HFFc6 (cell line): ENCODE data around the gene MVB12B. TPM values are rescaled to one million over a fixed set of nuclear protein-coding genes. Genes with fewer than 3 reads are reported as not detected.
A peak's percentile ranks its signal among the peaks of the same experiment; 100 is the strongest.

Experiments used
- DNase-seq: peaks from one replicate; pipeline ENCODE4 v3.0.0-alpha.2; 2018
- H3K27ac Mint-ChIP-seq: 2 replicates; pipeline ENCODE4 v1.8.0; 2020; ENCODE audit warnings: mild to moderate bottlenecking, mixed read lengths
- H3K27me3 Mint-ChIP-seq: 2 replicates; pipeline ENCODE4 v1.8.0; 2021; ENCODE audit warnings: mild to moderate bottlenecking, moderate library complexity, mixed read lengths; ENCODE audit not compliant: insufficient read depth
- H3K36me3 Mint-ChIP-seq: 2 replicates; pipeline ENCODE4 v1.8.0; 2021; ENCODE audit warnings: low read depth, mixed read lengths
- H3K4me1 Mint-ChIP-seq: 2 replicates; pipeline ENCODE4 v1.8.0; 2020; ENCODE audit warnings: low read depth, mixed read lengths
- H3K4me3 Mint-ChIP-seq: 2 replicates; pipeline ENCODE4 v1.8.0; 2020; ENCODE audit warnings: mild to moderate bottlenecking, moderate library complexity, mixed read lengths
- H3K9me3 Mint-ChIP-seq: 2 replicates; pipeline ENCODE4 v1.8.0; 2020; ENCODE audit warnings: mild to moderate bottlenecking, mixed read lengths
- total RNA-seq, 6 experiments: library from RNA; stranded (reverse); fragmentation: NEBNext Ultra II Directional; extraction: Animal tissue kit (Norgen Biotek cat#: 25700); gene quantifications; 2 replicates in 1 of 6; 3 replicates in 5 of 6; pipeline ENCODE4 v1.2.3, GENCODE V29; 2021
- TF ChIP-seq, protein P1 (sequence below): fragments of 200-600 bp; sonication (generic); IDR thresholded peaks from 2 replicates; pipeline ENCODE4 v1.5.0; 2021; ENCODE audit warnings: antibody characterized with exemption, mild to moderate bottlenecking

Gene MVB12B
- total RNA-seq, 6 experiments from 2014 or later = 4.4 to 8.3 (median 6.7) TPM

GRCh38 chr9:126514037-126514821 is 187.6 kb downstream of the MVB12B start:
- peaks cover 17% of the 10 kb centered on the region for H3K27me3 Mint-ChIP-seq
- peak; percentile 22 for DNase-seq
- TF ChIP-seq, protein P1, sequence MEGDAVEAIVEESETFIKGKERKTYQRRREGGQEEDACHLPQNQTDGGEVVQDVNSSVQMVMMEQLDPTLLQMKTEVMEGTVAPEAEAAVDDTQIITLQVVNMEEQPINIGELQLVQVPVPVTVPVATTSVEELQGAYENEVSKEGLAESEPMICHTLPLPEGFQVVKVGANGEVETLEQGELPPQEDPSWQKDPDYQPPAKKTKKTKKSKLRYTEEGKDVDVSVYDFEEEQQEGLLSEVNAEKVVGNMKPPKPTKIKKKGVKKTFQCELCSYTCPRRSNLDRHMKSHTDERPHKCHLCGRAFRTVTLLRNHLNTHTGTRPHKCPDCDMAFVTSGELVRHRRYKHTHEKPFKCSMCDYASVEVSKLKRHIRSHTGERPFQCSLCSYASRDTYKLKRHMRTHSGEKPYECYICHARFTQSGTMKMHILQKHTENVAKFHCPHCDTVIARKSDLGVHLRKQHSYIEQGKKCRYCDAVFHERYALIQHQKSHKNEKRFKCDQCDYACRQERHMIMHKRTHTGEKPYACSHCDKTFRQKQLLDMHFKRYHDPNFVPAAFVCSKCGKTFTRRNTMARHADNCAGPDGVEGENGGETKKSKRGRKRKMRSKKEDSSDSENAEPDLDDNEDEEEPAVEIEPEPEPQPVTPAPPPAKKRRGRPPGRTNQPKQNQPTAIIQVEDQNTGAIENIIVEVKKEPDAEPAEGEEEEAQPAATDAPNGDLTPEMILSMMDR = peak; percentile 79
- H3K9me3 Mint-ChIP-seq = no peaks in the 10 kb centered on the region
- no peak overlapping the region for H3K4me3 Mint-ChIP-seq
- no peak overlapping the region for H3K27ac Mint-ChIP-seq
- H3K4me1 Mint-ChIP-seq = peaks cover 27% of the 10 kb centered on the region
- no peaks in the 10 kb centered on the region for H3K36me3 Mint-ChIP-seq

- Mint-ChIP-seq H3K4me3 (no peak overlapping the region), H3K9me3 (no peaks in the 10 kb centered on the region), H3K4me1 (peaks cover 27% of the 10 kb centered on the region), H3K36me3 (no peaks in the 10 kb centered on the region), H3K27ac (no peak overlapping the region), H3K27me3 (peaks cover 23% of the 10 kb centered on the region)
- DNase-seq = no peak
- TF ChIP-seq, protein P1 = no peak
These were observed 188.6 kb downstream of the MVB12B start for GRCh38 chr9:126515001-126515872.

DNA sequence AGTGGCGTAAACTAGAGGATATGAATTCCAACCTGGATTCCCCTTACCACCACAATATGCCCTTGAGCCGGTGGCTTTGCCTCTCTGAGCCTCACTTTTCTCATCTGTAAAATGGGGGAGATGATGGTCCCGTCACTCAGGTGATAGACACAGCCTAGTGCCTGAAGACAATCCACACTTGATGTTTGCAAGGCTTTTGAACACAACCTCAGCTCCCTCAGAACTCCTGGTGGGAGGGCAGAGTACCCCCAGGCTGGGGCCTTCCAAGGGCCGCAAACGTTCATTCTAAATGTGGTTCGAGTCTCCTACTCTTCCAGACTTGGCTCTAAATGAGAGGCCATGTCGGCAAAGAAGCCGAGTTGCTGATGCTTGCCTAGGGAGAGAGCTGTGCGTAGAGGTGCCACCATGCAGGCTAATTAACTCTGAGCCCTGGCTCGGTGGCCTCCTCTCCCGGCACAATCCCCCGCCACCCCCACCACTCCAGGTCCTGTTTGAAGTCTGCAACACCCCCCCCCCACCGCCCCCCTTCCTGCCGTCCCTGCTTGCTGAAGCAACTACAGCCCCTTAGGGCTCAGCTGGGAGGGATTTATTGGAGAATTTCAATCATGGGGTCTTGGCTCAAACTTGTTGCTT is 189.4 kb downstream of the MVB12B start:
- no peak overlapping the region for H3K27ac Mint-ChIP-seq
- peaks cover 27% of the 10 kb centered on the region for H3K4me1 Mint-ChIP-seq
- H3K9me3 Mint-ChIP-seq = no peaks in the 10 kb centered on the region
- H3K36me3 Mint-ChIP-seq = no peaks in the 10 kb centered on the region
- no peak for DNase-seq
- peaks cover 29% of the 10 kb centered on the region for H3K27me3 Mint-ChIP-seq
- TF ChIP-seq, protein P1 = no peak
- H3K4me3 Mint-ChIP-seq = no peak overlapping the region

GRCh38 chr9:126516561-126516935 is 189.9 kb downstream of the MVB12B start:
- H3K4me1 Mint-ChIP-seq = peaks cover 27% of the 10 kb centered on the region
- H3K27ac Mint-ChIP-seq = peak overlapping the region; percentile 70
- DNase-seq = no peak
- peak overlapping the region; percentile 91 for H3K4me3 Mint-ChIP-seq
- TF ChIP-seq, protein P1 = no peak
- H3K27me3 Mint-ChIP-seq = peaks cover 32% of the 10 kb centered on the region
- H3K36me3 Mint-ChIP-seq = no peaks in the 10 kb centered on the region
- no peaks in the 10 kb centered on the region for H3K9me3 Mint-ChIP-seq

GRCh38 chr9:126516936-126517832 is 190.6 kb downstream of the MVB12B start:
- TF ChIP-seq, protein P1 = no peak
- H3K27me3 Mint-ChIP-seq = peaks cover 28% of the 10 kb centered on the region
- DNase-seq = peak; percentile 78
- no peaks in the 10 kb centered on the region for H3K36me3 Mint-ChIP-seq
- H3K4me3 Mint-ChIP-seq = peak overlapping the region; percentile 91
- H3K27ac Mint-ChIP-seq = peak overlapping the region; percentile 70
- peaks cover 27% of the 10 kb centered on the region for H3K4me1 Mint-ChIP-seq
- no peaks in the 10 kb centered on the region for H3K9me3 Mint-ChIP-seq
